MCF 10A (cell line): ENCODE data around the gene XPO5. TPM values are rescaled to one million over a fixed set of nuclear protein-coding genes. Genes with fewer than 3 reads are reported as not detected.

Experiments used
- BruUV-seq: library from RNA; stranded (reverse); fragments of 400-500 nt; replicated peaks from 2 replicates; lab custom pipeline; 2021; lab: Mats Ljungman, UMichigan
- CTCF ChIA-PET: fragments of 300-600 bp; sonication (Branson Sonifier 250); formaldehyde crosslinking; extraction: SDS; loops from one replicate; lab custom pipeline; 2021; ENCODE audit warnings: antibody characterized with exemption, inconsistent platforms; lab: Yijun Ruan, JAX
- POLR2A ChIA-PET: fragments of 300-600, 350-650 bp; sonication (Branson Sonifier 250); formaldehyde crosslinking; extraction: SDS; loops from one replicate; lab custom pipeline; 2020; ENCODE audit warnings: antibody characterized with exemption, inconsistent platforms; lab: Yijun Ruan, JAX
- DNase-seq: peaks from one replicate; pipeline ENCODE4 v3.0.0-alpha.2; 2018; ENCODE audit not compliant: unreplicated experiment
- H3K27ac Mint-ChIP-seq: one replicate; pipeline ENCODE4 v1.8.0; 2022; ENCODE audit warnings: mild to moderate bottlenecking, low read depth, mixed read lengths; ENCODE audit not compliant: unreplicated experiment
- H3K27me3 Mint-ChIP-seq: one replicate; pipeline ENCODE4 v1.8.0; 2022; ENCODE audit warnings: mixed read lengths; ENCODE audit not compliant: insufficient read depth, unreplicated experiment
- H3K36me3 Mint-ChIP-seq: one replicate; pipeline ENCODE4 v1.8.0; 2022; ENCODE audit warnings: mild to moderate bottlenecking, moderate library complexity, mixed read lengths; ENCODE audit not compliant: insufficient read depth, unreplicated experiment
- H3K4me1 Mint-ChIP-seq: one replicate; pipeline ENCODE4 v1.8.0; 2022; ENCODE audit warnings: mixed read lengths; ENCODE audit not compliant: insufficient read depth, unreplicated experiment
- H3K4me3 Mint-ChIP-seq: one replicate; pipeline ENCODE4 v1.8.0; 2022; ENCODE audit warnings: mild to moderate bottlenecking, moderate library complexity, mixed read lengths; ENCODE audit not compliant: unreplicated experiment
- H3K9me3 Mint-ChIP-seq: one replicate; pipeline ENCODE4 v1.8.0; 2022; ENCODE audit warnings: mixed read lengths; ENCODE audit not compliant: unreplicated experiment
- CTCF ChIP-seq: fragments of 200-600 bp; IDR thresholded peaks from one replicate; pipeline ENCODE4 v1.8.0; 2022; ENCODE audit warnings: antibody characterized with exemption, mild to moderate bottlenecking; ENCODE audit not compliant: unreplicated experiment
- intact Hi-C: fragments of 100-400 bp; cut with micrococcal nuclease; formaldehyde crosslinking; loops from 2 replicates; pipeline ENCODE4 v1.14.1; 2022
- total RNA-seq: library from RNA; stranded (reverse); gene quantifications from 2 replicates; pipeline ENCODE4 v1.2.3, GENCODE V29; 2022

Gene XPO5
- total RNA-seq, 1 experiment from 2014 or later = 98.6 TPM

GRCh38 chr6:43497689-43498088 lies 78.1 kb downstream of the XPO5 start:
- H3K4me3 Mint-ChIP-seq = peak overlapping the region; percentile 43
- intact Hi-C loops = loop anchor here (2.0 to 5.0 kb wide), 3 partner anchors 17 to 595 kb away; partner anchors contain the start of gene ZNF318
- CTCF ChIA-PET = interaction anchor here (0.5 to 9.0 kb wide), 14 partner anchors 8 to 1097 kb away, joined by 3 to 102 read pairs (median 5); partner anchors contain the start of genes DLK2 and TJAP1

GRCh38 chr6:43497129-43497396 lies 78.8 kb downstream of the XPO5 start:
- Mint-ChIP-seq H3K27me3 (no peaks in the 10 kb centered on the region), H3K27ac (peak overlapping the region; percentile 88), H3K4me3 (peak overlapping the region; percentile 43), H3K36me3 (peaks cover 63% of the 10 kb centered on the region), H3K4me1 (peaks cover 49% of the 10 kb centered on the region), H3K9me3 (no peaks in the 10 kb centered on the region)
- ChIA-PET POLR2A (interaction anchor here (0.6 to 9.6 kb wide), 14 partner anchors 10 to 487 kb away, joined by 3 to 209 read pairs (median 13); partner anchors contain the start of genes DLK2, LRRC73, POLR1C and TJAP1), CTCF (interaction anchor here (0.5 to 9.0 kb wide), 25 partner anchors 8 to 1097 kb away, joined by 3 to 102 read pairs (median 5); partner anchors contain the start of genes DLK2, TJAP1 and YIPF3)
- intact Hi-C loops = loop anchor here (2.0 to 5.0 kb wide), 3 partner anchors 16 to 595 kb away; partner anchors contain the start of gene ZNF318
- TF ChIP-seq CTCF = no peak
- no TSS peak for BruUV-seq
- DNase-seq = no peak

More at GRCh38 chr6:43497689-43498088, 78.1 kb downstream of the XPO5 start:
- Mint-ChIP-seq H3K9me3 (no peaks in the 10 kb centered on the region), H3K36me3 (peaks cover 69% of the 10 kb centered on the region), H3K27ac (peak overlapping the region; percentile 88), H3K4me1 (peaks cover 43% of the 10 kb centered on the region), H3K27me3 (no peaks in the 10 kb centered on the region)
- no peak for DNase-seq
- no peak for TF ChIP-seq CTCF
- POLR2A ChIA-PET = interaction anchor here (0.6 to 9.6 kb wide), 6 partner anchors 9 to 139 kb away, joined by 3 to 209 read pairs (median 4); partner anchors contain the start of genes DLK2, POLR1C, TJAP1 and YIPF3
- no TSS peak for BruUV-seq

DNA sequence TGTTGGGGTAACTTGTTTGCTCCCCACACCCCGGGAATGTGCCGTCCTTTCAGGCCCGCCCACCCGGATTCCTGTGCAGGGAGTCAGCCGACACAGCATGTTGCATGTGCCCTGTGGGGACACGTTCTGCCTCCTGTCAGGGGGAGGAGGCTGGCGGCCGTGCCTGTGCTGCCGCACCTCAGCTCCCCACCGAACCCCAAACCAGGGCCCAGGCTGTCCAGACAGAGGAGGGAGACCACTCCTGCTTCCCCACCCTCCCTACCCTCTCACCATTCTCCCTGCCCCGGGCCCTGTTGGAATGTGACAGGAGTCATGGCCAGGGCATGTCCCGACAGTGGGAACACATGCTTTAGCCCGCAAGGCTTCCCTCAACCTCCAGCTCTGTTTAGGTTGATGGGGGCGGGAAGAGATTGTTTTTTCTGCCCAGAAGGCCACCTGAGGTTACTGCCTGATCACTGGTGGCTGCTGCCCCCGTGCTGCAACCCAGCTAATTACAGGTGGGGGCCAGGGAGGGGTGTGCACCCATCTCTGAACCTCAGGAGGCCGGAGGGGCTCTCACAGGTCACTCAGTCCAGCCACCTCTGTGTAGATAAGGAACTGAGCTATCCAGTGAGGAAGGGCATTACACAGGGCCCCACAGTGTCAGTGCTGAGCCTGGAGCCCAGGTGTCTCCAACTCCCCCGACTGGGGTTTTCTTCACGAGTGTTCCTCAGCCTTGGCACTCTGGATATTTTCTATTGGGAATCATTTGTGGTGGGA lies 79.3 kb downstream of the XPO5 start:
- Mint-ChIP-seq H3K27ac (peak overlapping the region; percentile 88), H3K27me3 (no peaks in the 10 kb centered on the region), H3K36me3 (peaks cover 57% of the 10 kb centered on the region), H3K4me3 (peak overlapping the region; percentile 43), H3K9me3 (no peaks in the 10 kb centered on the region), H3K4me1 (peaks cover 53% of the 10 kb centered on the region)
- peak; percentile 88 for DNase-seq
- intact Hi-C loops = loop anchor here (1.0 to 5.0 kb wide), 4 partner anchors 16 to 594 kb away; partner anchors contain the start of gene ZNF318
- POLR2A ChIA-PET = interaction anchor here (0.6 to 9.6 kb wide), 23 partner anchors 10 to 486 kb away, joined by 3 to 209 read pairs (median 6); partner anchors contain the start of genes ABCC10, DLK2, LRRC73 and POLR1C
- no TSS peak for BruUV-seq
- CTCF ChIA-PET = interaction anchor here (0.6 to 9.0 kb wide), 36 partner anchors 9 to 666 kb away, joined by 3 to 102 read pairs (median 4); partner anchors contain the start of genes DLK2, TJAP1, YIPF3 and ZNF318
- peak; percentile 91 for TF ChIP-seq CTCF
